B cell (primary cell): ENCODE measurements around the gene SNTG2. TPM values are rescaled to one million over a fixed set of nuclear protein-coding genes. Genes with fewer than 3 reads are reported as not detected.
"Not testable (repeated sequence)": the region's sequence is repeated elsewhere in the genome, so short reads cannot be mapped to it uniquely, and the experiment has no call there.

Source experiments
- ATAC-seq: fragments of 200-7000 bp; cut with Tn5 transposase; one replicate; pipeline ENCODE4 v1.10.0; 2021; ENCODE audit warnings: low read depth, mild to moderate bottlenecking, moderate number of reproducible peaks, moderate library complexity
- CTCF ChIA-PET: fragments of 350-600 bp; sonication (Branson Sonifier 250); formaldehyde crosslinking; loops from one replicate; lab custom pipeline; 2021; ENCODE audit warnings: antibody characterized with exemption, inconsistent platforms; lab: Charles Lee
- POLR2A ChIA-PET: fragments of 350-600 bp; sonication (Branson Sonifier 250); formaldehyde crosslinking; loops from one replicate; lab custom pipeline; 2021; ENCODE audit warnings: antibody characterized with exemption; lab: Charles Lee
- DNase-seq: peaks from one replicate; pipeline ENCODE4 v3.0.0; 2013
- H2AFZ ChIP-seq: 2 replicates; pipeline ENCODE4 v1.6.1; 2012; ENCODE audit warnings: mild to moderate bottlenecking, low read depth, low read length; ENCODE audit not compliant: insufficient read depth, poor library complexity, severe bottlenecking
- H3K27ac ChIP-seq, 2 donors: 1 replicate in 1 of 2; 2 replicates in 1 of 2; pipeline ENCODE4 v1.5.1; 2012 to 2013; ENCODE audit warnings: low read length in 2 of 2, mild to moderate bottlenecking in 2 of 2, moderate library complexity in 1 of 2
- H3K27me3 ChIP-seq, 4 experiments: fragments of 200-600 bp in 1 of 4; sonication (generic) in 1 of 4; replicated peaks in 1 of 4; 1 replicate in 2 of 4; 2 replicates in 2 of 4; pipeline versions ENCODE4 v1.6.1 to v1.7.0; 2013 to 2016; ENCODE audit warnings: low read length in 3 of 4, mild to moderate bottlenecking in 2 of 4, mixed read lengths in 1 of 4, moderate library complexity in 1 of 4; ENCODE audit not compliant: insufficient read depth in 4 of 4, control insufficient read depth in 3 of 4; ENCODE audit errors: control extremely low read depth in 1 of 4
- H3K36me3 ChIP-seq, 2 experiments: replicated peaks in 1 of 2; 1 replicate in 1 of 2; 2 replicates in 1 of 2; pipeline versions ENCODE4 v1.6.1 to v1.7.1; 2013; ENCODE audit warnings: low read length in 1 of 2; ENCODE audit not compliant: insufficient read depth in 2 of 2, control insufficient read depth in 1 of 2; ENCODE audit errors: control extremely low read depth in 1 of 2, extremely low read depth in 1 of 2
- H3K4me1 ChIP-seq, 2 donors: fragments of 200-600 bp in 1 of 2; sonication (generic) in 1 of 2; 1 replicate in 1 of 2; 2 replicates in 1 of 2; pipeline versions ENCODE4 v1.5.1 to v1.6.1; 2013 to 2017; ENCODE audit warnings: low read length in 2 of 2; ENCODE audit not compliant: control insufficient read depth in 2 of 2, insufficient read depth in 2 of 2
- H3K4me2 ChIP-seq: replicated peaks from 2 replicates; pipeline ENCODE3; 2012; ENCODE audit warnings: mild to moderate bottlenecking, low read depth, low read length; ENCODE audit not compliant: poor library complexity, severe bottlenecking
- H3K4me3 ChIP-seq, 5 experiments: fragments of 200-600 bp in 1 of 5; sonication (generic) in 1 of 5; 1 replicate in 3 of 5; 2 replicates in 2 of 5; pipeline versions ENCODE4 v1.5.1 to v1.7.0; 2011 to 2016; ENCODE audit warnings: low read length in 4 of 5, mild to moderate bottlenecking in 4 of 5, low read depth in 2 of 5, control low read depth in 1 of 5, moderate library complexity in 1 of 5; ENCODE audit not compliant: insufficient read depth in 1 of 5; ENCODE audit errors: control extremely low read depth in 1 of 5, extremely low read depth in 1 of 5
- H3K79me2 ChIP-seq: fragments of 200-600 bp; sonication (generic); one replicate; pipeline ENCODE4 v1.6.0; 2016; ENCODE audit warnings: low read length; ENCODE audit not compliant: control insufficient read depth, insufficient read depth
- H3K9ac ChIP-seq: fragments of 200-600 bp; sonication (generic); 2 replicates; pipeline ENCODE4 v1.6.1; 2017; ENCODE audit warnings: mild to moderate bottlenecking, low read length, moderate library complexity
- H3K9me3 ChIP-seq, 3 donors: one replicate each; pipeline versions ENCODE4 v1.6.1 to v1.7.1; 2013; ENCODE audit warnings: low read length in 2 of 3; ENCODE audit not compliant: control insufficient read depth in 2 of 3, insufficient read depth in 1 of 3; ENCODE audit errors: control extremely low read depth in 1 of 3
- H4K20me1 ChIP-seq: 2 replicates; pipeline ENCODE4 v1.6.0; 2012; ENCODE audit warnings: mild to moderate bottlenecking, low read length; ENCODE audit not compliant: insufficient read depth, control insufficient read depth, poor library complexity, severe bottlenecking
- H3K27ac Mint-ChIP-seq: one replicate; pipeline ENCODE4 v1.8.0; 2021; ENCODE audit warnings: mixed read lengths
- H3K27me3 Mint-ChIP-seq: one replicate; pipeline ENCODE4 v1.8.0; 2021; ENCODE audit warnings: mixed read lengths
- H3K4me1 Mint-ChIP-seq: one replicate; pipeline ENCODE4 v1.8.0; 2021; ENCODE audit warnings: mixed read lengths
- H3K4me3 Mint-ChIP-seq: one replicate; pipeline ENCODE4 v1.8.0; 2021; ENCODE audit warnings: mixed read lengths
- H3K9me3 Mint-ChIP-seq: one replicate; pipeline ENCODE4 v1.8.0; 2022; ENCODE audit warnings: mixed read lengths; ENCODE audit not compliant: insufficient read depth
- CTCF ChIP-seq: fragments of 200-600 bp; IDR thresholded peaks from one replicate; pipeline ENCODE4 v1.8.0; 2022; ENCODE audit warnings: antibody characterized with exemption, mild to moderate bottlenecking
- EZH2 ChIP-seq: IDR thresholded peaks from 2 replicates; pipeline ENCODE4 v1.6.1; 2012; ENCODE audit warnings: borderline replicate concordance, low read depth, mild to moderate bottlenecking, moderate library complexity, low read length; ENCODE audit not compliant: insufficient read depth, poor library complexity, severe bottlenecking
- WGBS: methylation state at CpG from one replicate; pipeline ENCODE4 v1.1.5; 2013; ENCODE audit warnings: missing lambda C conversion rate; ENCODE audit not compliant: insufficient coverage; 5-methylcytosine and 5-hydroxymethylcytosine counted together
- intact Hi-C: fragments of 100-400 bp; cut with micrococcal nuclease; formaldehyde crosslinking; loops from one replicate; pipeline ENCODE4 v1.10.0; 2022
- polyA plus RNA-seq: library from polyadenylated mRNA; depleted of rRNA; stranded (reverse); fragments of >200 nt; gene quantifications from 2 replicates; pipeline ENCODE4 v1.2.3, GENCODE V29; 2012
- total RNA-seq, 2 donors: library from RNA; stranded (reverse); fragments of 120-200 nt in 1 of 2; gene quantifications; 1 replicate in 1 of 2; 2 replicates in 1 of 2; pipeline versions ENCODE4 v1.2.3 to v1.2.4, GENCODE V29; 2013 to 2022

The SNTG2 gene
- total and polyA plus RNA-seq, 2 donors (not counting 1 experiment from before 2014, with no cell fraction given) = 2.1 to 2.4 TPM

DNA sequence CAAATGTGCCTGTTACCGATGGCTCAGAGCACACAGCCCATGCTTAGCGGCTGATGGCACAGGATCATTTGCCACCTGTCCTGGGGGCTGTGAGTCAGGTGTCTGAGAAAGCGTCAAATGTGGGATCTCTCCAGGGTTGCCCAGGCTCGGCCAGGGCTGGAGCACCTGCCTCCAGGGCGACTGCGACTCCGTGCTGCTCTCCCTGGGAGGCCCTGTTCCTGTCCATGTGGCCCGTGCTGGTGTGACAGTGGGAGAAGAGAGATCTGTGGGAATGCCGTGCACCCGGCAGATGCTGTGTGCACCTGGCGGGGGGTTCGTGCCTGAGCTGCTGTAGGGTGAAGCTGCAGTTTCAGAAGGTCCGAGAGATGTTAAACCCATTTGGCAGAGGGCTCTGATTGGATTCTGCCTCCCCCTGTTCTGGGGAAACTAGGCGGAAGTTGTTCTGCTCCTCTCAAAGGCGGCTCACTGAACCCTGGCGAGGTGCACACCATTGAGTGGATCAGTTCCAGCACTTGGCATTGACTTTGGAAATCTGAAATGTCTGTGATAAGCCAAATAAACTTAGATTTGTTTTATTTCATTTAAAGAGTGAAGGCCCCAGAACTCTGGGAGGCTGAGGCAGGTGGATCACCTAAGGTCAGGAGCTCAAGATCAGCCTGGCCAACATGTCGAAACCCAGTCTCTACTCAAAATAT lies 428.0 kb downstream of the SNTG2 start:
- POLR2A ChIA-PET = no interaction called here
- no peak overlapping the region for H3K4me3 ChIP-seq
- no peak overlapping the region for H2AFZ ChIP-seq
- H3K27me3 ChIP-seq = no peaks in the 10 kb centered on the region
- intact Hi-C loops = no loop called here
- H3K4me2 ChIP-seq = no peak overlapping the region
- no peak for TF ChIP-seq CTCF
- no peak for TF ChIP-seq EZH2
- peaks cover 4% of the 10 kb centered on the region for H3K9me3 Mint-ChIP-seq
- H3K9ac ChIP-seq = no peak overlapping the region
- peaks cover 2% of the 10 kb centered on the region for H3K27me3 Mint-ChIP-seq
- H3K27ac ChIP-seq = no peak overlapping the region
- WGBS = 93% methylated on average over 14 of the region's 17 CpGs
- H3K27ac Mint-ChIP-seq = no peak overlapping the region
- H3K4me1 ChIP-seq = peaks cover 3 to 5% of the 10 kb centered on the region in 2 donors
- no peak overlapping the region for H3K4me3 Mint-ChIP-seq
- H3K36me3 ChIP-seq = no peaks in the 10 kb centered on the region
- no peaks in the 10 kb centered on the region for H3K79me2 ChIP-seq
- ATAC-seq (no peak), DNase-seq (no peak)
- peaks cover 2% of the 10 kb centered on the region for H3K4me1 Mint-ChIP-seq
- H3K9me3 ChIP-seq = peaks cover 0 to 29% (median 0%) of the 10 kb centered on the region in 3 donors
- no peaks in the 10 kb centered on the region for H4K20me1 ChIP-seq
- CTCF ChIA-PET = no interaction called here

GRCh38 chr2:1381644-1382043 lies 431.0 kb downstream of the SNTG2 start:
- H3K9ac ChIP-seq = no peak overlapping the region
- ATAC-seq = no peak
- no peaks in the 10 kb centered on the region for H4K20me1 ChIP-seq
- POLR2A ChIA-PET = no interaction called here
- H3K27ac ChIP-seq = no peak overlapping the region
- intact Hi-C loops = no loop called here
- H3K36me3 ChIP-seq = no peaks in the 10 kb centered on the region
- DNase-seq = no peak
- no peak overlapping the region for H3K4me2 ChIP-seq
- H3K4me1 Mint-ChIP-seq = no peaks in the 10 kb centered on the region
- no peak overlapping the region for H3K27ac Mint-ChIP-seq
- no peak overlapping the region for H2AFZ ChIP-seq
- WGBS = no CpG with 5 or more reads among the region's 3 CpGs
- TF ChIP-seq CTCF = no peak
- no peak for TF ChIP-seq EZH2
- H3K9me3 ChIP-seq = peaks cover 0 to 16% (median 0%) of the 10 kb centered on the region in 3 donors
- H3K9me3 Mint-ChIP-seq = peaks cover 4% of the 10 kb centered on the region
- no peak overlapping the region for H3K4me3 ChIP-seq
- no peaks in the 10 kb centered on the region for H3K27me3 ChIP-seq
- no peak overlapping the region for H3K4me3 Mint-ChIP-seq
- no peaks in the 10 kb centered on the region for H3K4me1 ChIP-seq
- H3K27me3 Mint-ChIP-seq = no peaks in the 10 kb centered on the region
- CTCF ChIA-PET = no interaction called here
- no peaks in the 10 kb centered on the region for H3K79me2 ChIP-seq

GRCh38 chr2:1387954-1388725 lies 437.5 kb downstream of the SNTG2 start:
- ATAC-seq, DNase-seq, H3K4me1 ChIP-seq, H3K36me3 ChIP-seq, H3K27me3 ChIP-seq, intact Hi-C loops, H3K4me3 Mint-ChIP-seq, H3K9me3 ChIP-seq, H3K4me2 ChIP-seq, CTCF ChIA-PET, H3K4me1 Mint-ChIP-seq, POLR2A ChIA-PET, H3K79me2 ChIP-seq, H3K27ac Mint-ChIP-seq, H3K9me3 Mint-ChIP-seq, H3K9ac ChIP-seq, H2AFZ ChIP-seq, H3K4me3 ChIP-seq, H4K20me1 ChIP-seq, H3K27ac ChIP-seq: not testable (repeated sequence)
- WGBS = 81% methylated on average over 15 of the region's 18 CpGs
- peaks cover 11% of the 10 kb centered on the region for H3K27me3 Mint-ChIP-seq
